Bronchial epithelial cell (primary cell): Measurements from ENCODE around the gene ASB13. TPM values are rescaled to one million over a fixed set of nuclear protein-coding genes. Genes with fewer than 3 reads are reported as not detected.
A peak's percentile ranks its signal among the peaks of the same experiment; 100 is the strongest.

ENCODE experiments used
- DNase-seq: peaks from one replicate; pipeline ENCODE4 v3.0.0-alpha.2; 2010; ENCODE audit warnings: low read depth
- FAIRE-seq: peaks from 2 replicates; lab custom pipeline; 2011; peaks lifted over from hg19 to GRCh38; lab: Jason Lieb, UNC
- H3K27me3 ChIP-seq: 2 replicates; pipeline ENCODE4 v1.5.1; 2011; ENCODE audit warnings: low read length; ENCODE audit not compliant: control insufficient read depth, insufficient read depth
- H3K36me3 ChIP-seq: 2 replicates; pipeline ENCODE4 v1.5.1; 2011; ENCODE audit warnings: low read length; ENCODE audit not compliant: control insufficient read depth, insufficient read depth
- H3K4me3 ChIP-seq: 2 replicates; pipeline ENCODE4 v1.5.1; 2011; ENCODE audit warnings: mild to moderate bottlenecking, low read depth, low read length, control low read depth
- total RNA-seq: library from RNA; depleted of rRNA; stranded (reverse); fragments of >200 nt; gene quantifications from 2 replicates; pipeline ENCODE4 v1.2.1, GENCODE V29; 2014
- TF ChIP-seq, protein P1 (sequence below): IDR thresholded peaks from 2 replicates; pipeline ENCODE4 v1.5.1; 2011; ENCODE audit warnings: mild to moderate bottlenecking, moderate library complexity, low read length, control low read depth, inconsistent platforms; ENCODE audit not compliant: insufficient read depth, severe bottlenecking

The ASB13 gene
- total RNA-seq, 1 donor from 2014 or later = 14.5 TPM

- DNase-seq = no peak
- FAIRE-seq = no peak
- no peak overlapping the region for H3K4me3 ChIP-seq
- no peaks in the 10 kb centered on the region for H3K36me3 ChIP-seq
- no peaks in the 10 kb centered on the region for H3K27me3 ChIP-seq
- TF ChIP-seq, protein P1, sequence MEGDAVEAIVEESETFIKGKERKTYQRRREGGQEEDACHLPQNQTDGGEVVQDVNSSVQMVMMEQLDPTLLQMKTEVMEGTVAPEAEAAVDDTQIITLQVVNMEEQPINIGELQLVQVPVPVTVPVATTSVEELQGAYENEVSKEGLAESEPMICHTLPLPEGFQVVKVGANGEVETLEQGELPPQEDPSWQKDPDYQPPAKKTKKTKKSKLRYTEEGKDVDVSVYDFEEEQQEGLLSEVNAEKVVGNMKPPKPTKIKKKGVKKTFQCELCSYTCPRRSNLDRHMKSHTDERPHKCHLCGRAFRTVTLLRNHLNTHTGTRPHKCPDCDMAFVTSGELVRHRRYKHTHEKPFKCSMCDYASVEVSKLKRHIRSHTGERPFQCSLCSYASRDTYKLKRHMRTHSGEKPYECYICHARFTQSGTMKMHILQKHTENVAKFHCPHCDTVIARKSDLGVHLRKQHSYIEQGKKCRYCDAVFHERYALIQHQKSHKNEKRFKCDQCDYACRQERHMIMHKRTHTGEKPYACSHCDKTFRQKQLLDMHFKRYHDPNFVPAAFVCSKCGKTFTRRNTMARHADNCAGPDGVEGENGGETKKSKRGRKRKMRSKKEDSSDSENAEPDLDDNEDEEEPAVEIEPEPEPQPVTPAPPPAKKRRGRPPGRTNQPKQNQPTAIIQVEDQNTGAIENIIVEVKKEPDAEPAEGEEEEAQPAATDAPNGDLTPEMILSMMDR = no peak
These were observed 15.5 kb upstream of the ASB13 start for GRCh38 chr10:5681930-5682329.

DNA sequence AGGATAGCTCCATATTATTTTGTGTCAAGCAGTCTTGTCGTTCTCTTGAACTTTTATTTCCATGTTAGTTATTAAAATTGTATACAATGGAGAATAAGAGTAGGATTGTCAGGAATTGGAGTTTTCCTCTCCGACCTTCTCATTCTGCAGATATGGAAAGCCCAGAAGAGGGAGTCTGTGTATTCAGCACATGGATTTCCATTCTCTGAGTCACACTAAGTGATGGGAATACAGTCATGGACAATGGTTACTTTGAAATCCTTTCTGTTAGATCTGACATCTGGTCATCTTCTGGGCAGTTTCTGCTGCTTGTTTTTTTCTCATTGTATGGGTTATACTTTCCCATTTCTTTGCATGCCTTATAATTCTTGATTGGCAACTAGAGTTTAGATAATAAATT is 13.2 kb upstream of the ASB13 start:
- Histone ChIP-seq H3K4me3 (no peak overlapping the region), H3K36me3 (no peaks in the 10 kb centered on the region), H3K27me3 (no peaks in the 10 kb centered on the region)
- TF ChIP-seq, protein P1 = no peak
- FAIRE-seq = no peak
- peak; percentile 47 for DNase-seq

DNA sequence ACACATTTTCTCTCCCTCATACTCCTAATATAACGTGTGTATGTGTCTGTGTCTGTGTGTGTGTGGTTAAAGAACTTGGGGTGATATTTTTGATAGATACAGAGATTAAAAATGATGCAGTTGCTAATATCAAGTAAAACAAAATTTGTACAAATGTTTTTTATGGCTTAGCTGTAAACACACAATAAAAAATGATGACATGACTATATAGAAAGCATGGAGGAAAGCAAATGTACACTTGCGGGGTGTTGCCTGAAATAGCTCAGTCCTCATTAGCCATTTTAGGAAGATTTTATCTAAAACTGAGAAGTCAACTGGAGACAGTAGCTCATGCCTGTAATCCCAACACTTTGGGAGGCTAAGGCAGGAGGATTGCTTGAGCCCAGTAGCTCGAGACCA is 12.6 kb upstream of the ASB13 start:
- Histone ChIP-seq H3K4me3 (no peak overlapping the region), H3K36me3 (no peaks in the 10 kb centered on the region), H3K27me3 (no peaks in the 10 kb centered on the region)
- TF ChIP-seq, protein P1 = no peak
- DNase-seq (no peak), FAIRE-seq (no peak)

- DNase-seq (no peak), FAIRE-seq (no peak)
- Histone ChIP-seq H3K27me3 (no peaks in the 10 kb centered on the region), H3K36me3 (no peaks in the 10 kb centered on the region), H3K4me3 (no peak overlapping the region)
- TF ChIP-seq, protein P1 = no peak
These were observed 12.1 kb upstream of the ASB13 start for GRCh38 chr10:5678397-5679036.

GRCh38 chr10:5670662-5671375 is 4.4 kb upstream of the ASB13 start:
- TF ChIP-seq, protein P1 = no peak
- Histone ChIP-seq H3K36me3 (no peaks in the 10 kb centered on the region), H3K4me3 (no peak overlapping the region), H3K27me3 (no peaks in the 10 kb centered on the region)
- DNase-seq = no peak
- FAIRE-seq = no peak
